NCI-H1694 (cell line): Measurements from ENCODE around the gene PCDHGA2.
"Not testable (repeated sequence)": the region's sequence is repeated elsewhere in the genome, so short reads cannot be mapped to it uniquely, and the experiment has no call there.

ENCODE experiments used
- DNase-seq: peaks from one replicate; lab custom pipeline; 2025; lab: John Stamatoyannopoulos, UW

The PCDHGA2 gene

GRCh38 chr5:141349917-141350619 is 11.5 kb downstream of the PCDHGA2 start, which contains the start of gene PCDHGB1:
TSS of gene PCDHGB1 (plus strand) at chr5:141350099. CDS start at chr5:141350261, 162 bp downstream.
- peak; percentile 41 for DNase-seq

GRCh38 chr5:141351591-141351990 is 13.0 kb downstream of the PCDHGA2 start:
- DNase-seq = no peak

GRCh38 chr5:141354900-141355469 is 16.4 kb downstream of the PCDHGA2 start, which contains the start of gene PCDHGA4:
TSS of gene PCDHGA4 (plus strand) at chr5:141355021. CDS start at chr5:141355108, 87 bp downstream.
- no peak for DNase-seq

- DNase-seq = no peak
These were observed 17.1 kb downstream of the PCDHGA2 start for GRCh38 chr5:141355641-141356040.

- DNase-seq = no peak
These were observed 17.6 kb downstream of the PCDHGA2 start for GRCh38 chr5:141356133-141356532.

- no peak for DNase-seq
These were observed 18.4 kb downstream of the PCDHGA2 start for GRCh38 chr5:141356950-141357349.

GRCh38 chr5:141359790-141360426 is 21.3 kb downstream of the PCDHGA2 start, which contains the start of gene PCDHGB2:
TSS of gene PCDHGB2 (plus strand) at chr5:141359994. CDS start at chr5:141360136, 142 bp downstream.
- DNase-seq = peak; percentile 1

- no peak for DNase-seq
These were observed 22.1 kb downstream of the PCDHGA2 start for GRCh38 chr5:141360685-141361084.

- DNase-seq = no peak
These were observed 24.2 kb downstream of the PCDHGA2 start for GRCh38 chr5:141362719-141363118.

GRCh38 chr5:141363952-141364660 is 25.5 kb downstream of the PCDHGA2 start, which contains the start of gene PCDHGA5:
TSS of gene PCDHGA5 (plus strand) at chr5:141364162. CDS start at chr5:141364331, 169 bp downstream.
- DNase-seq = no peak

- no peak for DNase-seq
These were observed 27.7 kb downstream of the PCDHGA2 start for GRCh38 chr5:141366016-141366896.

- no peak for DNase-seq
These were observed 31.7 kb downstream of the PCDHGA2 start, which contains the start of gene PCDHGB3 for GRCh38 chr5:141369994-141370848. TSS of gene PCDHGB3 (plus strand) at chr5:141370242. CDS start at chr5:141370395, 153 bp downstream.

GRCh38 chr5:141371572-141372475 is 33.3 kb downstream of the PCDHGA2 start:
- no peak for DNase-seq

GRCh38 chr5:141373673-141374317 is 35.2 kb downstream of the PCDHGA2 start, which contains the start of gene PCDHGA6:
TSS of gene PCDHGA6 (plus strand) at chr5:141373891. CDS start at chr5:141374084, 193 bp downstream.
- no peak for DNase-seq

- no peak for DNase-seq
These were observed 36.1 kb downstream of the PCDHGA2 start for GRCh38 chr5:141374627-141375026.

GRCh38 chr5:141375444-141376155 is 37.0 kb downstream of the PCDHGA2 start:
- DNase-seq = not testable (repeated sequence)

- DNase-seq = no peak
These were observed 44.1 kb downstream of the PCDHGA2 start, which contains the start of gene PCDHGA7 for GRCh38 chr5:141382469-141383294. TSS of gene PCDHGA7 (plus strand) at chr5:141382742. CDS start at chr5:141382900, 158 bp downstream.
